Left colon (tissue), 2 donors: Measurements from ENCODE around the gene ZNF337. TPM values are rescaled to one million over a fixed set of nuclear protein-coding genes. Genes with fewer than 3 reads are reported as not detected.
"Not testable (repeated sequence)": the region's sequence is repeated elsewhere in the genome, so short reads cannot be mapped to it uniquely, and the experiment has no call there.

Source experiments
- ATAC-seq: fragments of 200-7000 bp; cut with Tn5 transposase; one replicate; pipeline ENCODE4 v1.9.1; 2020; ENCODE audit warnings: mild to moderate bottlenecking, moderate library complexity
- DNase-seq, 2 donors: peaks; one replicate each; pipeline ENCODE4 v3.0.0-alpha.2; 2020
- intact Hi-C, 2 donors: fragments of 100-400 bp; cut with DNase I in 1 of 2; cut with micrococcal nuclease in 1 of 2; formaldehyde crosslinking; loops; one replicate each; pipeline versions ENCODE4 v1.11.2 to v1.14.0; 2022; cut with DNase I, micrococcal nuclease
- total RNA-seq, 2 donors: library from RNA; stranded (reverse); fragmentation: NEBNext Ultra II Directional; extraction: Animal tissue kit (Norgen Biotek cat#: 25700); gene quantifications; one replicate each; pipeline ENCODE4 v1.2.1, GENCODE V29; 2021
- donor health status: DM: no; HTN: no; CAD: no.
- donor health status: DM: yes; HTN: yes; CAD: no.

Gene ZNF337
- total RNA-seq, 2 donors from 2014 or later: 8.0 to 8.3 TPM

GRCh38 chr20:25644814-25645213 is 51.8 kb downstream of the ZNF337 start:
- intact Hi-C loops: no loop called here
- no peak for ATAC-seq
- DNase-seq: no peak

- no peak for ATAC-seq
- intact Hi-C loops: no loop called here
- no peak for DNase-seq
These were observed 52.9 kb downstream of the ZNF337 start for GRCh38 chr20:25643716-25644115.

GRCh38 chr20:25637247-25637646 is 59.4 kb downstream of the ZNF337 start:
- intact Hi-C loops: no loop called here
- ATAC-seq (no peak), DNase-seq (no peak)

GRCh38 chr20:25632940-25633790 is 63.5 kb downstream of the ZNF337 start:
- DNase-seq: no peak
- intact Hi-C loops: no loop called here
- no peak for ATAC-seq

- ATAC-seq, DNase-seq, intact Hi-C loops: not testable (repeated sequence)
These were observed 66.0 kb downstream of the ZNF337 start for GRCh38 chr20:25630615-25631014.

- ATAC-seq (no peak), DNase-seq (no peak)
- intact Hi-C loops: loop anchor here in 1 of 2 donors (10.0 kb wide), 1 partner anchor 65 kb away; the partner anchor contains the start of gene ZNF337
These were observed 66.7 kb downstream of the ZNF337 start for GRCh38 chr20:25629816-25630499.

- ATAC-seq: no peak
- intact Hi-C loops: loop anchor here in 1 of 2 donors (10.0 kb wide), 1 partner anchor 68 kb away; the partner anchor contains the start of gene ZNF337
- DNase-seq: no peak
These were observed 69.9 kb downstream of the ZNF337 start for GRCh38 chr20:25626779-25627178.

GRCh38 chr20:25624500-25624939 is 72.1 kb downstream of the ZNF337 start:
- intact Hi-C loops: loop anchor here in 1 of 2 donors (10.0 kb wide), 1 partner anchor 70 kb away; the partner anchor contains the start of gene ZNF337
- ATAC-seq: no peak
- DNase-seq: no peak

Other genes starting within 250 kb of the ZNF337 start
- gene NINL, start 111.3 kb downstream of the ZNF337 start, total RNA-seq: 1 to 10 TPM; 5.0 to 5.2 TPM
- gene NANP, start 72.8 kb downstream of the ZNF337 start, total RNA-seq: 1 to 10 TPM; 2.7 to 3.7 TPM